Measurements from ENCODE around the gene GALNT16. TPM values are rescaled to one million over a fixed set of nuclear protein-coding genes. Genes with fewer than 3 reads are reported as not detected.
"Not testable (repeated sequence)": the region's sequence is repeated elsewhere in the genome, so short reads cannot be mapped to it uniquely, and the experiment has no call there.

GALNT16 gene
- total RNA-seq, result under 1 TPM in 1 of 2 experiments, not detected in 1; 0.06 TPM
- polyA plus RNA-seq, result not detected

DNA sequence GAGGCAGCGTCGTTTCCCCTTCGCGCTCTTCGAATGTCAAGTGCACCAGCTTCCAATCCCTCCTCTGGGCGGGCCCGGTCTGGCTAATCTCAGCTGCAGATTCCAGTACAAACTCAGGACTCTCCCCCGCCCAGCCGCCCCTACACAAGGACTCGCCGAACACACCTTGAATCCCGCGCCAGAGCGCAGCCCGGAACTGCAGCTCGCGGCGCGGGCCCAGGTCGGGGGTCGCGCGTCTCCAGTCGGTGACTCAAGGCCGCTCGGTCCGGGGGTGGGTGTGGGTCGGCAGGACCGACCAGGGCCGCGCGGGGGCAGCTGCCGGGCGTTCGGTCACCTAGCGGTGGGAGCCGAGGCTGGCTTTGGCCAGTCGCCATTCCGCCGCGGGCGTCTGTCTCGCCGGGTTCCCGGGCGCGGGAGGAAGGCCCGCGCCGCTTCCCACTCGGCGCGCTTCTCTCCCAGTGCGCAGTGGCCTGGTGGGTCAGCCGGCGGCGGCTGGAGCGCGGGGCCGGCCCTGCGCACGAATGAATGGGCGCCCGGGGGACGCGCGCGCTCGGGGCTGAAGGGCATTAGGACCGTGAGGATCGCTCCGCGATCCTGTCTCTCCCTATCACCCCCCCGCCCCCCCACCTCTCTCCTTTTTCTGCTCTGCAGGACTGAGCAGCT lies at the start of gene GALNT16:
TSS of gene GALNT16 (plus strand) at position 632 of the 663 bp plus-strand sequence. CDS start 133 bp downstream, outside the sequence.
- ChIA-PET POLR2A (ENCODE audit: partially characterized antibody) (no interaction called here), CTCF (ENCODE audit: partially characterized antibody) (no interaction called here)
- Mint-ChIP-seq H3K27me3 (peaks cover 34 to 52% of the 10 kb centered on the region in 2 donors), H3K4me3 (peak within 1 kb of the TSS in 7 of 8 donors; percentile 43 to 81 (median 59)), H3K9me3 (no peaks in the 10 kb centered on the region), H3K4me1 (peaks cover 0 to 16% (median 3%) of the 10 kb centered on the region in 4 donors), H3K36me3 (no peaks in the 10 kb centered on the region), H3K27ac (no peak within 1 kb of the TSS)
- H3K27me3 ChIP-seq (ENCODE audit: insufficient read depth, low read length), result peaks cover 27% of the 10 kb centered on the region
- H3K4me3 ChIP-seq (ENCODE audit: low read length in 2 of 2), result peak within 1 kb of the TSS in 1 of 2 donors; percentile 19
- intact Hi-C loops (cut with micrococcal nuclease), result no loop called here
- H3K36me3 ChIP-seq (ENCODE audit: insufficient read depth, low read length), result no peaks in the 10 kb centered on the region
- no peaks in the 10 kb centered on the region for H3K9me3 ChIP-seq (ENCODE audit: control insufficient read depth in 1 of 2, low read length in 2 of 2)
- peaks cover 11% of the 10 kb centered on the region for H3K4me1 ChIP-seq (ENCODE audit: insufficient read depth, low read length)
- no peak within 1 kb of the TSS for H3K27ac ChIP-seq (ENCODE audit: low read depth, low read length)
- DNase-seq, result no peak

DNA sequence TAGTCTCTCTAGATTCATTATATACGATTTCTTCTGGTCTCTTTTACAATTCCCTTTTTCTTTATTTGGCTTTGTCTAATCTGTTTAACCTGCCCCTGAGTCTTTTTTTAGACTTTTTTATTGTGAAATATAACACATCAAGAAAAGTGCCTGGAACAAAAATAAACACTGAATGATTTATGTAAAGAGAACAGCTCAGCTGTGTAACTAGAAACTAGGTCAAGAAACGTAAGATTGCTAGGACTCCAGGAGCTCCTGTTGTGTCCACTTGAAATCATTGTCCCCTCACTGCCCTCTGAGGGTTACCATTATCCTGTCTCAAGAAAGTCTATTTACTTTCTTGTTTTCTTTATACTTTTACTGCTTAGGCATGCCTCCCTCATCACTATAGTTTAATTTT lies 45.6 kb upstream of the GALNT16 start:
- Histone ChIP-seq H3K27me3 (ENCODE audit: insufficient read depth, low read length) (no peaks in the 10 kb centered on the region), H3K4me3 (ENCODE audit: low read length in 2 of 2) (no peak overlapping the region), H3K27ac (ENCODE audit: low read depth, low read length) (no peak overlapping the region), H3K36me3 (ENCODE audit: insufficient read depth, low read length) (peaks cover 4% of the 10 kb centered on the region), H3K4me1 (ENCODE audit: insufficient read depth, low read length) (no peaks in the 10 kb centered on the region), H3K9me3 (ENCODE audit: control insufficient read depth in 1 of 2, low read length in 2 of 2) (no peaks in the 10 kb centered on the region)
- Mint-ChIP-seq H3K27ac (no peak overlapping the region), H3K4me3 (no peak overlapping the region), H3K36me3 (peaks cover 35 to 36% of the 10 kb centered on the region in 2 donors), H3K4me1 (peaks cover 0 to 4% (median under 1%) of the 10 kb centered on the region in 4 donors), H3K9me3 (peaks cover 0 to 2% (median 0%) of the 10 kb centered on the region in 8 donors), H3K27me3 (no peaks in the 10 kb centered on the region)
- DNase-seq, result no peak
- intact Hi-C loops (cut with micrococcal nuclease), result no loop called here
- ChIA-PET CTCF (ENCODE audit: partially characterized antibody) (interaction anchor here (0.9 kb wide), 1 partner anchor 85 kb away, joined by 3 read pairs; no protein-coding TSS in a partner anchor), POLR2A (ENCODE audit: partially characterized antibody) (interaction anchor here (1.7 kb wide), 1 partner anchor 12 kb away, joined by 3 read pairs; no protein-coding TSS in a partner anchor)

DNA sequence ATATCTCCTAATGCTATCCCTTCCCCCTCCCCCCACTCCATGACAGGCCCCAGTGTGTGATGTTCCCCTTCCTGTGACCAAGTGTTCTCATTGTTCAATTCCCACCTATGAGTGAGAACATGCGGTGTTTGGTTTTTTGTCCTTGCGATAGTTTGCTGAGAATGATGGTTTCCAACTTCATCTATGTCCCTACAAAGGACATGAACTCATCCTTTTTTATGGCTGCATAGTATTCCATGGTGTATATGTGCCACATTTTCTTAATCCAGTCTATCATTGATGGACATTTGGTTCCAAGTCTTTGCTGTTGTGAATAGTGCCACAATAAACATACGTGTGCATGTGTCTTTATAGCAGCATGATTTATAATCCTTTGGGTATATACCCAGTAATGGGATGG lies 42.3 kb upstream of the GALNT16 start:
- H3K4me1 ChIP-seq (ENCODE audit: insufficient read depth, low read length); H3K27me3 ChIP-seq (ENCODE audit: insufficient read depth, low read length); H3K27me3 Mint-ChIP-seq; CTCF ChIA-PET (ENCODE audit: partially characterized antibody); H3K4me3 Mint-ChIP-seq; H3K27ac ChIP-seq (ENCODE audit: low read depth, low read length); POLR2A ChIA-PET (ENCODE audit: partially characterized antibody); H3K27ac Mint-ChIP-seq; DNase-seq; H3K4me3 ChIP-seq (ENCODE audit: low read length in 2 of 2); H3K9me3 Mint-ChIP-seq; H3K9me3 ChIP-seq (ENCODE audit: control insufficient read depth in 1 of 2, low read length in 2 of 2); intact Hi-C loops (cut with micrococcal nuclease); H3K4me1 Mint-ChIP-seq; H3K36me3 ChIP-seq (ENCODE audit: insufficient read depth, low read length): not testable (repeated sequence)
- H3K36me3 Mint-ChIP-seq, result peaks cover 24 to 40% of the 10 kb centered on the region in 2 donors

DNA sequence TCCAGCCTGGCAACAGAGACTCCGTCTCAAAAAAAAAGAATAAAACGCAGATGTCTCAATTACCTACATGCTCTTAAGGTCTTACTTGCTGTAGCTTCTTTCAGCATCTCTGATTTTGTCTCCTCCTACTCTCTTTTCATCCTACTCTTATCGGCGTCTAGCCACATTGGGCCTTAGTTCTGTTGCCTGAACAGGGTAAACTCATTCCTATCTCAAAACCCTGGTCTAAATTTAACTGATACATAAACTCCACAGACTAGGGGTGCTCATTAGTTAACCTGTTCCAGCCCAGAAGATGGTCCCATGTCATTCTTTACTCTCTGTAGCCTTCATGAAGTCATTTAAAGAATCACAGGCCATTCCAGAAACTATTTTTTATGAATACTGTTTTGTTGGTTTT lies 35.0 kb upstream of the GALNT16 start:
- no peaks in the 10 kb centered on the region for H3K4me1 ChIP-seq (ENCODE audit: insufficient read depth, low read length)
- ChIA-PET POLR2A (ENCODE audit: partially characterized antibody) (no interaction called here), CTCF (ENCODE audit: partially characterized antibody) (no interaction called here)
- no peaks in the 10 kb centered on the region for H3K36me3 ChIP-seq (ENCODE audit: insufficient read depth, low read length)
- H3K4me3 Mint-ChIP-seq, result no peak overlapping the region
- no peak overlapping the region for H3K4me3 ChIP-seq (ENCODE audit: low read length in 2 of 2)
- no peaks in the 10 kb centered on the region for H3K27me3 ChIP-seq (ENCODE audit: insufficient read depth, low read length)
- H3K9me3 ChIP-seq (ENCODE audit: control insufficient read depth in 1 of 2, low read length in 2 of 2), result no peaks in the 10 kb centered on the region
- H3K4me1 Mint-ChIP-seq, result no peaks in the 10 kb centered on the region
- peaks cover 22 to 23% of the 10 kb centered on the region in 2 donors for H3K36me3 Mint-ChIP-seq
- no peaks in the 10 kb centered on the region for H3K9me3 Mint-ChIP-seq
- no peaks in the 10 kb centered on the region for H3K27me3 Mint-ChIP-seq
- no peak overlapping the region for H3K27ac ChIP-seq (ENCODE audit: low read depth, low read length)
- no peak overlapping the region for H3K27ac Mint-ChIP-seq
- DNase-seq, result no peak
- intact Hi-C loops (cut with micrococcal nuclease), result no loop called here

DNA sequence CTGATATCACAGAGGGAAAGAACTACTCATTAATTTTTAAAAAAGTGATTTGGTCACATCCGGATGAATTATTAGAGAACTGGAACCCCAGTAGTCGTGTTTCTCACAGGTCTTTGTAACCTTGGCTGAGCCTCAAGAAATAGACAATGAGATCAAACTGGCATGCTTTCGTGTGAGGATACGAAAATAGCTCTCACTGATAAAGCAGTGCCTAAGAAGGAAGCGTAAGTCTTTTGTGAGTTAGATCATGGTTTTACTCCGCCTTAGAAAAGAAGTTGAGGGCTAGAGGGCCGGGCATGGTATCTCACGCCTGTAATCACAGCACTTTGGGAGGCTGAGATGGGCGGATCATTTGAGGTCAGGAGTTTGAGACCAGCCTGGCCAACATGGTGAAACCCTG lies 33.8 kb upstream of the GALNT16 start:
- Histone ChIP-seq H3K36me3 (ENCODE audit: insufficient read depth, low read length) (no peaks in the 10 kb centered on the region), H3K9me3 (ENCODE audit: control insufficient read depth in 1 of 2, low read length in 2 of 2) (no peaks in the 10 kb centered on the region), H3K27me3 (ENCODE audit: insufficient read depth, low read length) (no peaks in the 10 kb centered on the region), H3K27ac (ENCODE audit: low read depth, low read length) (no peak overlapping the region), H3K4me1 (ENCODE audit: insufficient read depth, low read length) (no peaks in the 10 kb centered on the region), H3K4me3 (ENCODE audit: low read length in 2 of 2) (no peak overlapping the region)
- Mint-ChIP-seq H3K27me3 (no peaks in the 10 kb centered on the region), H3K27ac (peak overlapping the region in 1 of 7 donors; percentile 9), H3K4me3 (no peak overlapping the region), H3K9me3 (no peaks in the 10 kb centered on the region), H3K4me1 (no peaks in the 10 kb centered on the region), H3K36me3 (peaks cover 23 to 29% of the 10 kb centered on the region in 2 donors)
- ChIA-PET POLR2A (ENCODE audit: partially characterized antibody) (no interaction called here), CTCF (ENCODE audit: partially characterized antibody) (interaction anchor here (1.0 to 2.6 kb wide), 2 partner anchors 13 to 16 kb away, joined by 3 to 10 read pairs; no protein-coding TSS in a partner anchor)
- no peak for DNase-seq
- intact Hi-C loops (cut with micrococcal nuclease), result no loop called here

DNA sequence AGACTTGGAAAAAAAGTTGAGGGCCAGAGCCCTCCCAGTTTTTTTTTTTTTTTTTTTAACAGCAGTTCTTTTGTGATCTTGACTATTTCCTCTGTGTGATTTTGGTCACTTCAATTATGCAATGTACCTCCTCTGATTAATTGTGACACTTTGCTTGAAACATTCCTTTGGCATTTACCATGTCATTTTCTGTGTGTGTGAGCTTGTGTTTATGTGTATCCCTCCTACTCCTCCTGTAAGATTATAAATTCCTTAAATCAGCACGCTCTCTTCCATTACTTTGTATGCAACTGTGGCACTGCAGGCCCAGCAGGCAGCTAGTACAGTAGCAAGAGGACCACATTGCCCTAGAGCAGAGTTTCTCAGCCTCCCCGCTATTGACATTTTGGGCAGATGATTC lies 33.2 kb upstream of the GALNT16 start:
- peaks cover 23 to 32% of the 10 kb centered on the region in 2 donors for H3K36me3 Mint-ChIP-seq
- H3K9me3 Mint-ChIP-seq, result no peaks in the 10 kb centered on the region
- H3K4me1 ChIP-seq (ENCODE audit: insufficient read depth, low read length), result no peaks in the 10 kb centered on the region
- ChIA-PET CTCF (ENCODE audit: partially characterized antibody) (interaction anchor here (1.0 to 2.6 kb wide), 2 partner anchors 13 to 15 kb away, joined by 3 to 10 read pairs; no protein-coding TSS in a partner anchor), POLR2A (ENCODE audit: partially characterized antibody) (no interaction called here)
- intact Hi-C loops (cut with micrococcal nuclease), result no loop called here
- H3K27ac Mint-ChIP-seq, result no peak overlapping the region
- H3K27me3 Mint-ChIP-seq, result no peaks in the 10 kb centered on the region
- H3K4me1 Mint-ChIP-seq, result no peaks in the 10 kb centered on the region
- DNase-seq, result no peak
- no peak overlapping the region for H3K27ac ChIP-seq (ENCODE audit: low read depth, low read length)
- H3K27me3 ChIP-seq (ENCODE audit: insufficient read depth, low read length), result no peaks in the 10 kb centered on the region
- no peaks in the 10 kb centered on the region for H3K9me3 ChIP-seq (ENCODE audit: control insufficient read depth in 1 of 2, low read length in 2 of 2)
- no peak overlapping the region for H3K4me3 ChIP-seq (ENCODE audit: low read length in 2 of 2)
- no peaks in the 10 kb centered on the region for H3K36me3 ChIP-seq (ENCODE audit: insufficient read depth, low read length)
- no peak overlapping the region for H3K4me3 Mint-ChIP-seq

DNA sequence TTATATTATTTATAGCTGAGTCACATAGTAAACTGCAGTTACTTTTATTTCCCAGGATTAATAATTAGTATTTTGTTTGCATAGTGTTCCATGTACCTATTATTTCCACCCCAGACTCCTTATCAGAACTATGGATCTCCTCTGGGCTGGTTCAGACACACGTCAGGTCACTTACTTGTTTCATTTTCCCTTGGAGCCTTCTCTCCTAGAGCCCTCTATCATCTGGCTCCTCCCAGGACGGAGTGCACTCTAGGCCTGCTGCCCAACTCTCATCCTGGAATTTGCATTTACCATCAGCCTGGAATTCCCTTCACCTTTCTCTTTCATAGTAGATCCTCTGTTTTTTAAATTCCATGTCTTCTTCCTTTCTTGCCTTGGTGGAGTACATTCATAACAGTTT lies 28.5 kb upstream of the GALNT16 start:
- H3K27me3 Mint-ChIP-seq, result no peaks in the 10 kb centered on the region
- Histone ChIP-seq H3K4me1 (ENCODE audit: insufficient read depth, low read length) (no peaks in the 10 kb centered on the region), H3K4me3 (ENCODE audit: low read length in 2 of 2) (no peak overlapping the region), H3K9me3 (ENCODE audit: control insufficient read depth in 1 of 2, low read length in 2 of 2) (no peaks in the 10 kb centered on the region), H3K27ac (ENCODE audit: low read depth, low read length) (no peak overlapping the region), H3K27me3 (ENCODE audit: insufficient read depth, low read length) (no peaks in the 10 kb centered on the region), H3K36me3 (ENCODE audit: insufficient read depth, low read length) (peaks cover 17% of the 10 kb centered on the region)
- ChIA-PET CTCF (ENCODE audit: partially characterized antibody) (interaction anchor here (1.5 kb wide), 1 partner anchor 11 kb away, joined by 7 read pairs; no protein-coding TSS in a partner anchor), POLR2A (ENCODE audit: partially characterized antibody) (no interaction called here)
- H3K4me3 Mint-ChIP-seq, result no peak overlapping the region
- no peaks in the 10 kb centered on the region for H3K9me3 Mint-ChIP-seq
- no peak for DNase-seq
- intact Hi-C loops (cut with micrococcal nuclease), result no loop called here
- no peaks in the 10 kb centered on the region for H3K4me1 Mint-ChIP-seq
- H3K27ac Mint-ChIP-seq, result no peak overlapping the region
- H3K36me3 Mint-ChIP-seq, result peaks cover 33 to 57% of the 10 kb centered on the region in 2 donors

Data from CD4-positive, alpha-beta memory T cell (primary cell).